T-helper 2 cell treated with Interferon-gamma antibody and Interleukin-4, amounts not matched to agents 5 μg/mL and 100 μg/mL, for 36 hours (primary cell): ENCODE measurements around the gene KIRREL3.

ENCODE experiments used
- DNase-seq: peaks from one replicate; pipeline ENCODE4 v3.0.0; 2021; ENCODE audit warnings: low spot score
- H3K27ac Mint-ChIP-seq: one replicate; pipeline ENCODE4 v1.8.0; 2021; ENCODE audit warnings: mild to moderate bottlenecking, mixed read lengths
- H3K27me3 Mint-ChIP-seq: one replicate; pipeline ENCODE4 v1.8.0; 2021; ENCODE audit warnings: low read depth, mixed read lengths
- H3K36me3 Mint-ChIP-seq: one replicate; pipeline ENCODE4 v1.8.0; 2021; ENCODE audit warnings: low read depth, mixed read lengths
- H3K4me1 Mint-ChIP-seq: one replicate; pipeline ENCODE4 v1.8.0; 2021; ENCODE audit warnings: low read depth, mixed read lengths
- H3K4me3 Mint-ChIP-seq: one replicate; pipeline ENCODE4 v1.8.0; 2022; ENCODE audit warnings: mild to moderate bottlenecking, moderate library complexity, mixed read lengths
- H3K9me3 Mint-ChIP-seq: one replicate; pipeline ENCODE4 v1.8.0; 2021; ENCODE audit warnings: mixed read lengths

The KIRREL3 gene

DNA sequence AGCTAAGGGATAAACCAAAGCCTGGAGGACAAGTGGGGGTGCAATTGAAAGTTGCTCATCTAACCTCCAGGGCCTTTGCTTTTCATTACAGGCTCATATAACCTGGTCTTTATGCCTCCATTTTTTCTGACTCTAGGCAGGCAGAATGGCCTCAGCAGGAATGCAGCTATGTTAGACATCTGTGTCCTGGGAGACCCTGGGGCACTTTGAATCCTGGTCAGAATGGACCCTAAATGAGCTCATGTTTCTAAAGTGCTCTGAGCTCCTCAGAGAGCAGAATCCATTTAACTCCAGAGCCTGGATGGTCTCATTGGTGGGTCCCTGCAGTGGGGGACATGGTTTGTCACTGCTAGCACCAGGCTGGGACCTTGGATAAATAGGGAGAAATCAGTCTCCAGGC lies 177.3 kb downstream of the KIRREL3 start:
- Mint-ChIP-seq H3K36me3 (no peaks in the 10 kb centered on the region), H3K27ac (no peak overlapping the region), H3K4me1 (no peaks in the 10 kb centered on the region), H3K9me3 (no peaks in the 10 kb centered on the region), H3K4me3 (no peak overlapping the region), H3K27me3 (no peaks in the 10 kb centered on the region)
- no peak for DNase-seq

DNA sequence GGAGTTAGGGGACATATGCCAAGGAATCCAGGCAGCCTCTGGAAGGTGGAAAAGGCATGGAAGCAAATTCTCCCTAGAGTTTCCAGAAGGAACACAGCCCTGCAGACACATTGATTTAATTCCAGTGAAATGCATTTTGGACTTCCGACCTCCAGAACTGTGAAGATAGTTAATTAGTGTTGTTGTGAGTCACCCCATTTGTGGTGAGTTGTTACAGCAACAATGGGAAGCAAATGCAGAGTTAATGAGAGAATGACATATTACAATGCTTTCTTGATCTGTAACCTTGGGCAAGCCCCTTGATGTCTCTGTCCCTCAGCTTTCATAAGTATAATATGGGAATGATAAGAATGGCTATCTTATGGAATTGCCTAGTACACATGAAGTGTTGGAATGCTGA lies 178.7 kb downstream of the KIRREL3 start:
- Mint-ChIP-seq H3K4me3 (no peak overlapping the region), H3K27me3 (no peaks in the 10 kb centered on the region), H3K9me3 (no peaks in the 10 kb centered on the region), H3K4me1 (peaks cover 5% of the 10 kb centered on the region), H3K27ac (no peak overlapping the region), H3K36me3 (no peaks in the 10 kb centered on the region)
- DNase-seq: no peak

DNA sequence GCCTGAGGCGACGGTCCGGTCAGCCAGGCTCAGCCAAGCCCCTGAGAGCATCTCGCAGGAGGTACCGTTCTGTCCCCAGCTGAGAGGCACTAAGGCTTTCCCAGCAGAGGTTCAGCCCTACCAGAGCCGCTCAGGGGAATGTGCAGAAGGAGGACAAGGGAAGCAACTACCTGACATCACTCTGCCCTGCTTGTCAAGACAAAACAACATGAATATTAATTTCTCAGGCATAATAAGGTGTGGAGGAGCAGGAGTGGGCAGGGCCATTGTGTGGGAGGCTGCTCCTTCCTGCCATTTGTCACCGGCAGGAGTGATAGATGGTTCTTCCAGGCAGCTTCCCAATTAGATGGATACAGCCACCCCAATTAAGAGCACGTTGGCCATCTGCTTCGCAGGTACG lies 181.4 kb downstream of the KIRREL3 start:
- Mint-ChIP-seq H3K4me1 (peaks cover 8% of the 10 kb centered on the region), H3K9me3 (no peaks in the 10 kb centered on the region), H3K27ac (no peak overlapping the region), H3K36me3 (no peaks in the 10 kb centered on the region), H3K4me3 (no peak overlapping the region), H3K27me3 (peaks cover 3% of the 10 kb centered on the region)
- no peak for DNase-seq

DNA sequence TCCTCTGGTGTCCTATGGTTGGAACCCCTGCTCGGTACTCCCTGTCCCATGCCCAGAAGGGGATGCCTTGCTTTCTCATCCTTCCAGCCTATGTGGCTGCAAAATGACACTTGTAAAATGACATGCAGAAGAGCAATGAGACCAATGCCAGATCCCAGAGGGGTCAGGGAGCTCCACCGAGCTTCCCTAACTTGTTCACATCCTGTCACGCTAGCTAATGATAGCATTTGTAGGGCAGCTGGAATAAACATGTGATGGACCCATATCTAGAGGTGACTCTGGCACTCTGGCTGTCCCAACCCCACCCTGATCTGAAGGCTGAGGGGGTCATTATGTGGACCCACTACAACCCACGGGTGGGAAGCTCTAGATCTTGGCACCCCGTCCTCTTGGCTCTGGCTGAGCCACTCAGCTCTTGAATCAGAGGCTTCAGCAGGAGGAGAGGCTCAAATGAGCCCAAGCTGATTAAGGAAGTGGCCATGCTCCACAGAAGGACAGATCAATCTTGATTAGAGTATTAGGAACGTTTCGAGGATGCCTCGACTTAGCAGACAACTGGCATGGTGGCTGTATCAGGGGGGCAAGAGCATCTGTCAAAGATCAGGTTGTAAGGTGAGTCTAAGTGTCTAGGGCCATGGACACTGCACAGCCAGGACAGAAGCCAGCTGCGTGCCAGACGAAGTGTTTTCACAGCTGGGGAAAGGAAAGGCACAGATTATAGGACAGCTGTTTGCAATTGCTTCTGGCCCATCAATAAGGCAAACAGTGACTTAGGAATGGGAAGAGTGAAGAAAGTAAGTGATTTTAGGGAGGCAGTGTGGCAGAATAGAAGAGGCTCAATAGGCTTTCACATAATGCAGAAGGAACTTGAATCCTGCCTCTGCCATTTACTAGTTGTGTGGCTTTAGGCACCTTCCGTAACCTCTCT lies 182.8 kb downstream of the KIRREL3 start:
- DNase-seq: no peak
- Mint-ChIP-seq H3K9me3 (no peaks in the 10 kb centered on the region), H3K36me3 (no peaks in the 10 kb centered on the region), H3K4me3 (no peak overlapping the region), H3K4me1 (peaks cover 8% of the 10 kb centered on the region), H3K27me3 (peaks cover 3% of the 10 kb centered on the region), H3K27ac (no peak overlapping the region)

DNA sequence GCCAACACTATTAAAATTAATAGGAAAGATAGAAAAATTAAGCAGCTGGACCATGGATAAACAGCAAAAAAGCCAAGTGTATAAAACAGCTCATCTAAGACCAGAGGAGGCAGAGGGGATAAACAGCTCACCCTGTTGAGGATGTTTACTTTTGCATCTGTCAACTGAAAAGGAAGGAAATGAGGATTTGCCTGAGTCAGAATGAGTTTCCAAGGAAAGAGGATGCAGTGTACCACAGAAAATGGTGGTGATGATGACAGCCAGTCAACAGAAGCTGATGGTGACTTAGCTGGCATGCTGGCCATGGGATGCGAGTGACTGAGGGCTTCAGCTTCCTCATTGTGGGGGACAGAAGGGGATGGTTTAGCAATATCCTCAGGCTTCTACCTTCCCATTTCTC lies 183.5 kb downstream of the KIRREL3 start:
- Mint-ChIP-seq H3K27ac (no peak overlapping the region), H3K4me3 (no peak overlapping the region), H3K4me1 (peaks cover 8% of the 10 kb centered on the region), H3K36me3 (no peaks in the 10 kb centered on the region), H3K27me3 (peaks cover 3% of the 10 kb centered on the region), H3K9me3 (no peaks in the 10 kb centered on the region)
- no peak for DNase-seq

DNA sequence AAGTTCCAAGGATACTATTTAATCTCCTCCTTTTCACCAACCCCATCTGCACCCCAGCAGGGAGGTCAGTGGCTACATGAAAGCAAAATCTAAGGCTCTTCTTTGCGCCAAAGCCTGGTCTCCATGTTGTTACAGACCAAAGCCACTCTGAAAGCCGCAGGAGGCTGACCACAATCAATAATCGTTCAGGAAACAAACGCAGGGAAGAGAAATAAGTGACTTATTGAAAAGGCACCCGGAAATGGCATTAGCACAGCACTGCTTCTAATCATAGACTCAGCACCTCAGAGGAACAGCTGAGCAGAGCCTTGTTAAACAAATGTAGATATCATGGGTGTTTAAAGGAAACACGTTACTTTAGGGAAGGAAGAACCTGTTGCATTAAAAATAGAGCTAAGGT lies 183.9 kb downstream of the KIRREL3 start:
- H3K27me3 Mint-ChIP-seq: peaks cover 3% of the 10 kb centered on the region
- H3K4me1 Mint-ChIP-seq: peaks cover 8% of the 10 kb centered on the region
- no peaks in the 10 kb centered on the region for H3K9me3 Mint-ChIP-seq
- no peaks in the 10 kb centered on the region for H3K36me3 Mint-ChIP-seq
- no peak overlapping the region for H3K27ac Mint-ChIP-seq
- no peak overlapping the region for H3K4me3 Mint-ChIP-seq
- DNase-seq: no peak

DNA sequence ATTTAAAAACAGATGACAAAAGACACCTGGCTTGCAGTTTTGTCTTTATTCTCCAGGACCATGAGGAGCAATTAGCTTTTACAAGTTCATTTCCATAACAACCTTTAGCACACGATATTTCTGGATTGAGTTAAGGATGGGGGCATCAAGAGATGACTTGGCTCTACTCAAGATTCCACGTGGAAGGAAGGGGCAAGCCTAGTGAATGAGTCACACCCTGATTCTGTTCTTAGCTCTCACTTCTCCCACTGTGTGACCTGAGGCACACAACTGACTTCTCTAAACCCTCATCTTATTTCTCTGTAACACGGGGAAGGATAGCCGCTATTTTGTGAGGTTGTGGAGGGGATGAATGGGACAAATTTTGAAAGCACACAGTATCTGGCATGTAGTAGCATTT lies 185.5 kb downstream of the KIRREL3 start:
- H3K4me1 Mint-ChIP-seq: peaks cover 8% of the 10 kb centered on the region
- no peak overlapping the region for H3K27ac Mint-ChIP-seq
- no peak overlapping the region for H3K4me3 Mint-ChIP-seq
- H3K36me3 Mint-ChIP-seq: no peaks in the 10 kb centered on the region
- peaks cover 3% of the 10 kb centered on the region for H3K27me3 Mint-ChIP-seq
- H3K9me3 Mint-ChIP-seq: no peaks in the 10 kb centered on the region
- DNase-seq: no peak

DNA sequence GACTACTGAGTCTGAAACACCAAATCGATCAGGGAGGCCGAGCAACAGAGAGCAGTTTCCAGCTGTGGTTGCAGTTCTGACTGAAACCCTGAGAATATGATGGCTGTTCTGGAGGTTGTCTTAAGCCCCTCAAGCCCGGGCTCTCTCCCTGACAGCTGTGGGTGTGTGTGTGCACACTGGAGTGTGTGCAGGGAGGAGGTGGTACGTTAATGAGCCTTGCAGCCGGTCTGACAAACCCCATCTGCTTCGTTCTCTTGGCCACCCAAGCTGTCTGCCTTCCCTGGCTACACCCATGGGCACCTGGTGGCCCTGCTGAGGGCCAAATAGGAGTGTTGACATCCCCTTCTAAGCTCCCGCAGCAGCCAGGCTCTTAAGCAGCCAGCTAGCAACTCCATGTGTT lies 189.8 kb downstream of the KIRREL3 start:
- Mint-ChIP-seq H3K9me3 (no peaks in the 10 kb centered on the region), H3K4me1 (no peaks in the 10 kb centered on the region), H3K27ac (no peak overlapping the region), H3K27me3 (peaks cover 6% of the 10 kb centered on the region), H3K4me3 (no peak overlapping the region), H3K36me3 (no peaks in the 10 kb centered on the region)
- no peak for DNase-seq

DNA sequence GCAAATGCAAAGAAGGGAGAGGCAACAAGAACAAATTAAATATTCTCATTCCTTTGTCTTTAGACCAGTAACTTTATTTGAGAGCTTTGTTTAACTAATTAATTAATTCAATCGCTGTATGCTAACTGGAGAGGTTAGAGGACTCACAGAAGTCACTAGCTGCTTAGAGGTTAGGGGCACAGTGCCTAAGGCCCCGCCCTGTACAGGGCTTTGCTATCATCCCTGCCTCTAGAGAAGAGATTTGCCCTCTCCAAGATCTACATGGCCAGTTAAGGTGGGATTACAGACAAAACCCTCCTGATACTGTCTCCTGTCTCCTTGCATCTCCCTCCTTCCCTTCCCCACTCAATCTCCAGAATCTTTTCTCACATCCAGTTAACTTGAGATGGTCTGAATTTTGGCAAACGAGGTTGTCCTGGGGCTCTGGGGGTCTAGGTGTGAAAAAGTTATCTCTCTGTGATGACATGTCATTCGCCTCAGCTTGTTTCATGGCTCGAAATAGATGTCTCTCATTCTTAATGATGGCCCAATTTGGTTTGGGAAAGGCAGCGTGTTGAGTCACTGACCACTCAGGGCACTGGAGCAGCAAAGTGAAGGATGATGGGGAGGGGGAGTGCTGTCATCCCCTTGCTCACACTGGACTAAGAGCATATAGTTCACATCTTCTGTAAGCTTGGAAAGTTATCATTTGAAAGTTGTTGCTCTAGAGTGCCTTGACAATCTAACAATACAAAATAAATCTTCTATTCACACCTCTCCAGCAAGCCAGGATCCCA lies 190.9 kb downstream of the KIRREL3 start:
- H3K9me3 Mint-ChIP-seq: no peaks in the 10 kb centered on the region
- no peaks in the 10 kb centered on the region for H3K4me1 Mint-ChIP-seq
- DNase-seq: no peak
- no peak overlapping the region for H3K27ac Mint-ChIP-seq
- H3K36me3 Mint-ChIP-seq: no peaks in the 10 kb centered on the region
- H3K27me3 Mint-ChIP-seq: peaks cover 3% of the 10 kb centered on the region
- no peak overlapping the region for H3K4me3 Mint-ChIP-seq

DNA sequence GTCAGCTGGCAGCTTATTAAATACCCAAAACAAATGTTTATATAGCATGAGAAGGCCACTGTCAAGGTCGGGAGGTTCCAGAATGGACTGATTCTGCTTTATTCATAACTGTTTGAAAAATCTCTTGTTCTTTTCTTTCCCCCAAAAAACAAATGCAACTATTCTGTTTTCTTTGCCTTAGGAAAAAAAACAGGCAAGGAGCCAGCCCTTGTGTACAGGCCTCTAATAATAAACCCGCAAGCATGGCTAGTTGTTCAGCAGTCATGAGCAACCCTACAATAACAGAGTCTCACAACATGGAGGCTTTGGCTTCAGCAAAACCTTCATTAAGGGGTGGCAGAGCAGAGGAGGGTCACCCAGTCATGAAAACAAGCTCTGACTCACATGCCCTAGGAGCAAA lies 191.7 kb downstream of the KIRREL3 start:
- Mint-ChIP-seq H3K27ac (no peak overlapping the region), H3K4me1 (no peaks in the 10 kb centered on the region), H3K4me3 (no peak overlapping the region), H3K36me3 (no peaks in the 10 kb centered on the region), H3K27me3 (peaks cover 3% of the 10 kb centered on the region), H3K9me3 (no peaks in the 10 kb centered on the region)
- DNase-seq: no peak

DNA sequence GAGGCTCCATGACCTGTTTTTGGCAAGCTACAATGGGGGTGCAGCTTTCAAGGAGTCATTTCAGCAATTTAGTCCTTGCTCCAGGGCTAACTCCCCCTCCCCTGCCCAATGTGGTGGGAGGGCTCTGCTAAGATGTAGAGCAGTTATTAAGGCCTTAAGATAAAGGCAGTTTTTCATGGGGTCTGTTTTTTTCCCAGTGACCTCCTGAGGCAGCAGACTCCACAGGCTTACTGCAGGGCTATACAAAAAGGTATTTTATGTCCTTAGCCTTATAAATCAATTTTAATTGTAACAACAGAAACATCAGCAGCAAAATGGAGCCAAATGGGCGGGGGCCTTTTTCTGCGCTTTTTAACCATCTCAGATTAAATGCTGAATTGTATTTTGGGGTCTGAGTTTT lies 192.3 kb downstream of the KIRREL3 start:
- no peak for DNase-seq
- no peak overlapping the region for H3K4me3 Mint-ChIP-seq
- H3K27me3 Mint-ChIP-seq: peaks cover 3% of the 10 kb centered on the region
- H3K9me3 Mint-ChIP-seq: no peaks in the 10 kb centered on the region
- H3K4me1 Mint-ChIP-seq: no peaks in the 10 kb centered on the region
- H3K27ac Mint-ChIP-seq: no peak overlapping the region
- no peaks in the 10 kb centered on the region for H3K36me3 Mint-ChIP-seq

DNA sequence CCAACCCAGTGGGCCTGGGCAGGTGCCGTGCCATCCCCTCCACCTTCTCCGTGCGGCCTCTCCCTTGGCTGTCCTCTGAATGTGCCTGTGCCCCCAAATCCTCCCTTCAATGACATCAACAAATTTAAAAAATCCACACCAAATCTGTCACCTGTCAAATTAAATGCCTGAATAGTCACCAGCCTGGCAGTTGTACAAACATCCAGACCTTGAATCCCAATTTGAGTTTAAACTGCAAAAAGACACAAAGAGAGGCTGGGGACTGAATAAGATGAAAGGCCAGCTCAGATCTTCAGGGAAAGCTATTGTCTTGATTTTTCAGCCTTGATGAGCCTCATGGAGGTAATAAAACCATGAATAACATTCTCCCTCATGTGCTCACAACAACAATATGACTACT lies 194.7 kb downstream of the KIRREL3 start:
- DNase-seq: no peak
- Mint-ChIP-seq H3K36me3 (no peaks in the 10 kb centered on the region), H3K4me3 (no peak overlapping the region), H3K9me3 (no peaks in the 10 kb centered on the region), H3K27me3 (peaks cover 8% of the 10 kb centered on the region), H3K27ac (no peak overlapping the region), H3K4me1 (no peaks in the 10 kb centered on the region)

DNA sequence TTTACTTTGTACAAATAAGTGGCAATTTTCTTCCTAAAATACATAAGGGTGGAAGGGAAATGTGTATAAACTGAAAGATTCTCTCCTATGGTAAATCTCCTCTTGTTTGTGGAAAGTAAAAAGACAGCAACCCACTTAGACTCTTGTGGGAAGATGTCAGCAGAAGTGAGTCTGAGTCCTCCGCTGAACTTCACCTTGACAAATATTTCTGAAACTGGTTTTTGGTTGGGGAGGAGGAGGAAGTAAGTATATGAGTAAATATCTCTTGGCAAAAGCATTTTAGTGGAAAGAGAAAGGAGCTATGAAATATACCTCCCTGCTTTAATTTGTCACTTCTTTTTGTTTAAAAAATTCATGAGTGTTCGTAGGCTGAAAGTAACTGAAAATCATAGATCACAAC lies 196.2 kb downstream of the KIRREL3 start:
- H3K4me3 Mint-ChIP-seq: no peak overlapping the region
- H3K27me3 Mint-ChIP-seq: peaks cover 4% of the 10 kb centered on the region
- no peak for DNase-seq
- H3K9me3 Mint-ChIP-seq: peaks cover 1% of the 10 kb centered on the region
- no peaks in the 10 kb centered on the region for H3K36me3 Mint-ChIP-seq
- H3K27ac Mint-ChIP-seq: no peak overlapping the region
- no peaks in the 10 kb centered on the region for H3K4me1 Mint-ChIP-seq

DNA sequence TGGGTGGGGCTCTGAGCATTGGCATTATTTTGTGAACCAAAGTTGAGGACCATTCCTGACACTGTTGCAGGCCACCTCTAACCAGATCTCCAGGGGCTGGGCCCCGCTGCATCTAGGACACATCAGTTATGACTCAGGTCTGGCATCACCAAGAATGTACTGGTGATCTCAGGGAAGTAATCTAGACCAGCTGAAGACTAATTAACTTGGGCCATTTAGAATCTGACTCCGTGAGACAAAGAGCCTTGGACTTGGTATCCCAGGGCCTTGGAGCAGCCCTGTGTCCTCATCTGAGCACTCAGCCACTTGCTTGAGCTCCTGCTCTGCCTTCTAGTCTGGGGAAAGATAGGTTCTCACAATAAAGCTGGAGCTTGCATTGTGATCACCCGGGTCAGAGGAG lies 200.6 kb downstream of the KIRREL3 start:
- peaks cover 8% of the 10 kb centered on the region for H3K9me3 Mint-ChIP-seq
- DNase-seq: no peak
- no peaks in the 10 kb centered on the region for H3K4me1 Mint-ChIP-seq
- no peaks in the 10 kb centered on the region for H3K36me3 Mint-ChIP-seq
- H3K27me3 Mint-ChIP-seq: peaks cover 4% of the 10 kb centered on the region
- H3K4me3 Mint-ChIP-seq: no peak overlapping the region
- no peak overlapping the region for H3K27ac Mint-ChIP-seq
